Endothelial cell of umbilical vein (primary cell): ENCODE data around the gene DAB2IP. TPM values are rescaled to one million over a fixed set of nuclear protein-coding genes. Genes with fewer than 3 reads are reported as not detected.

Experiments
- BruUV-seq: library from RNA; stranded (reverse); fragments of 400-500 nt; replicated peaks from 2 replicates; lab custom pipeline; 2021; lab: Mats Ljungman, UMichigan
- CTCF ChIA-PET: fragments of 300-600, 350-600 bp; sonication (Branson Sonifier 250); formaldehyde crosslinking; loops from one replicate; lab custom pipeline; 2021; ENCODE audit warnings: antibody characterized with exemption, inconsistent platforms; lab: Charles Lee
- POLR2A ChIA-PET: fragments of 300-600, 350-600 bp; sonication (Branson Sonifier 250); formaldehyde crosslinking; loops from one replicate; lab custom pipeline; 2021; ENCODE audit warnings: antibody characterized with exemption, inconsistent platforms; lab: Charles Lee
- DNase-seq: peaks from one replicate; pipeline ENCODE4 v3.0.0-alpha.2; 2011; ENCODE audit warnings: low read depth, low spot score
- FAIRE-seq: peaks from 2 replicates; lab custom pipeline; 2011; peaks lifted over from hg19 to GRCh38; lab: Jason Lieb, UNC
- H2AFZ ChIP-seq: 2 replicates; pipeline ENCODE4 v1.6.0; 2012; ENCODE audit warnings: low read depth, low read length, control low read depth, inconsistent platforms
- H3K27ac ChIP-seq: 2 replicates; pipeline ENCODE4 v1.5.1; 2011; ENCODE audit warnings: low read depth, mild to moderate bottlenecking, control low read depth, low read length, moderate library complexity; ENCODE audit not compliant: insufficient read depth
- H3K27me3 ChIP-seq, 2 experiments: 2 replicates each; pipeline versions ENCODE4 v1.6.0 to v1.6.1; 2011; ENCODE audit warnings: low read length in 2 of 2, mixed read lengths in 1 of 2; ENCODE audit not compliant: control insufficient read depth in 2 of 2, insufficient read depth in 2 of 2
- H3K36me3 ChIP-seq, 2 experiments: 2 replicates in 1 of 2; 3 replicates in 1 of 2; pipeline ENCODE4 v1.5.1; 2011; ENCODE audit warnings: low read length in 2 of 2, mild to moderate bottlenecking in 1 of 2, moderate library complexity in 1 of 2; ENCODE audit not compliant: control insufficient read depth in 2 of 2, insufficient read depth in 2 of 2; ENCODE audit errors: extremely low read depth in 1 of 2
- H3K4me1 ChIP-seq: 3 replicates; pipeline ENCODE4 v1.5.1; 2011; ENCODE audit warnings: mild to moderate bottlenecking, low read length; ENCODE audit not compliant: control insufficient read depth, insufficient read depth; ENCODE audit errors: extremely low read depth
- H3K4me2 ChIP-seq: 2 replicates; pipeline ENCODE4 v1.6.1; 2011; ENCODE audit warnings: low read length, control low read depth, mixed read lengths; ENCODE audit not compliant: insufficient read depth
- H3K4me3 ChIP-seq, 3 experiments: fragments of 200-600 bp in 1 of 3; sonication (generic), shearing (Covaris generic) in 1 of 3; replicated peaks in 1 of 3; 2 replicates each; pipeline ENCODE4 v1.5.1; 2011 to 2016; ENCODE audit warnings: control low read depth in 3 of 3, low read length in 3 of 3, mild to moderate bottlenecking in 2 of 3, inconsistent platforms in 1 of 3, low read depth in 1 of 3, moderate library complexity in 1 of 3; ENCODE audit not compliant: insufficient read depth in 1 of 3
- H3K79me2 ChIP-seq: 2 replicates; pipeline ENCODE4 v1.6.0; 2012; ENCODE audit warnings: low read length, inconsistent platforms; ENCODE audit not compliant: control insufficient read depth, insufficient read depth
- H3K9ac ChIP-seq: replicated peaks from 2 replicates; pipeline ENCODE3; 2011; ENCODE audit warnings: low read length, control low read depth; ENCODE audit not compliant: insufficient read depth; ENCODE audit errors: extremely low read depth
- H3K9me1 ChIP-seq: replicated peaks from 3 replicates; pipeline ENCODE4 v1.6.0; 2011; ENCODE audit warnings: mild to moderate bottlenecking, low read length; ENCODE audit not compliant: control insufficient read depth, insufficient read depth; ENCODE audit errors: extremely low read depth
- H3K9me3 ChIP-seq: replicated peaks from 2 replicates; pipeline ENCODE4 v1.5.1; 2012; ENCODE audit warnings: low read length, inconsistent platforms; ENCODE audit not compliant: control insufficient read depth, insufficient read depth
- H4K20me1 ChIP-seq: replicated peaks from 2 replicates; pipeline ENCODE3; 2011; ENCODE audit warnings: mild to moderate bottlenecking, low read length; ENCODE audit not compliant: control insufficient read depth, insufficient read depth; ENCODE audit errors: extremely low read depth
- EZH2 ChIP-seq: IDR thresholded peaks from 2 replicates; pipeline ENCODE4 v1.6.1; 2012; ENCODE audit warnings: borderline replicate concordance, low read depth, mild to moderate bottlenecking, moderate library complexity, low read length, inconsistent platforms; ENCODE audit not compliant: severe bottlenecking
- FOS ChIP-seq: IDR thresholded peaks from 2 replicates; pipeline ENCODE4 v1.6.1; 2011; ENCODE audit warnings: mild to moderate bottlenecking, low read length, moderate library complexity, borderline replicate concordance; ENCODE audit not compliant: insufficient read depth
- GATA2 ChIP-seq: IDR thresholded peaks from 2 replicates; pipeline ENCODE4 v1.7.0; 2011; ENCODE audit warnings: low read depth, mild to moderate bottlenecking, moderate library complexity, mixed read lengths, low read length; ENCODE audit not compliant: insufficient read length, insufficient read depth
- JUN ChIP-seq: IDR thresholded peaks from 2 replicates; pipeline ENCODE4 v1.6.1; 2011; ENCODE audit warnings: borderline replicate concordance, low read depth; ENCODE audit not compliant: insufficient read length, insufficient read depth
- MAX ChIP-seq: IDR thresholded peaks from 2 replicates; pipeline ENCODE4 v1.6.1; 2011; ENCODE audit not compliant: insufficient read depth, insufficient read length
- MYC ChIP-seq: IDR thresholded peaks from one replicate; pipeline ENCODE4 v1.6.1; 2011; ENCODE audit warnings: mild to moderate bottlenecking, low read depth, low read length
- POLR2A ChIP-seq: IDR thresholded peaks from 2 replicates; pipeline ENCODE4 v1.6.1; 2012; ENCODE audit warnings: low read depth, mild to moderate bottlenecking, control low read depth, low read length
- POLR2AphosphoS5 ChIP-seq: IDR thresholded peaks from 2 replicates; pipeline ENCODE4 v1.6.1; 2012; ENCODE audit warnings: low read depth, mild to moderate bottlenecking, control low read depth, low read length, moderate library complexity; ENCODE audit not compliant: insufficient read depth
- dilution Hi-C: fragments of 300-500 bp; cut with MboI; formaldehyde crosslinking; loops from one replicate; pipeline ENCODE4 v1.15.0; 2019; ENCODE audit warnings: low sequenced_read_pairs; ENCODE audit not compliant: extremely low pct_ligation_motif_present
- intact Hi-C: fragments of 100-400 bp; cut with micrococcal nuclease; formaldehyde crosslinking; loops from one replicate; pipeline ENCODE4 v1.10.0; 2022
- polyA plus RNA-seq, 4 experiments: library from polyadenylated mRNA; depleted of rRNA in 3 of 4; stranded (reverse) in 3 of 4; unstranded in 1 of 4; fragments of >200 nt; gene quantifications; 2 replicates each; pipeline versions ENCODE4 v1.2.1 to v1.2.3, GENCODE V29; 2011 to 2012; ENCODE audit warnings: missing spikeins in 1 of 4
- total RNA-seq: library from RNA; stranded (reverse); gene quantifications from 2 replicates; pipeline ENCODE4 v1.2.3, GENCODE V29; 2021
- TF ChIP-seq, protein P1 (sequence below), 2 donors: IDR thresholded peaks; 1 replicate in 1 of 2; 2 replicates in 1 of 2; pipeline ENCODE4 v1.5.1; 2011; ENCODE audit warnings: low read length in 2 of 2, mild to moderate bottlenecking in 2 of 2, moderate library complexity in 2 of 2, control low read depth in 1 of 2, inconsistent platforms in 1 of 2, low read depth in 1 of 2; ENCODE audit not compliant: insufficient read depth in 1 of 2; ENCODE audit errors: extremely low read depth in 1 of 2

Gene DAB2IP
- total and polyA plus RNA-seq, 2 donors (not counting 3 experiments of a cell fraction or from before 2014, with no cell fraction given): 29.2 to 53.6 TPM

GRCh38 chr9:121797081-121797480 is 145.6 kb downstream of the DAB2IP start:
- Histone ChIP-seq H3K27me3 (peaks cover 2 to 5% of the 10 kb centered on the region in 2 experiments), H3K36me3 (no peaks in the 10 kb centered on the region), H3K4me3 (no peak overlapping the region), H3K9ac (no peak overlapping the region), H3K27ac (no peak overlapping the region), H3K9me1 (no peaks in the 10 kb centered on the region), H3K4me2 (no peak overlapping the region), H2AFZ (no peak overlapping the region), H4K20me1 (no peaks in the 10 kb centered on the region), H3K79me2 (no peaks in the 10 kb centered on the region), H3K9me3 (no peaks in the 10 kb centered on the region), H3K4me1 (no peaks in the 10 kb centered on the region)
- TF ChIP-seq, protein P1, sequence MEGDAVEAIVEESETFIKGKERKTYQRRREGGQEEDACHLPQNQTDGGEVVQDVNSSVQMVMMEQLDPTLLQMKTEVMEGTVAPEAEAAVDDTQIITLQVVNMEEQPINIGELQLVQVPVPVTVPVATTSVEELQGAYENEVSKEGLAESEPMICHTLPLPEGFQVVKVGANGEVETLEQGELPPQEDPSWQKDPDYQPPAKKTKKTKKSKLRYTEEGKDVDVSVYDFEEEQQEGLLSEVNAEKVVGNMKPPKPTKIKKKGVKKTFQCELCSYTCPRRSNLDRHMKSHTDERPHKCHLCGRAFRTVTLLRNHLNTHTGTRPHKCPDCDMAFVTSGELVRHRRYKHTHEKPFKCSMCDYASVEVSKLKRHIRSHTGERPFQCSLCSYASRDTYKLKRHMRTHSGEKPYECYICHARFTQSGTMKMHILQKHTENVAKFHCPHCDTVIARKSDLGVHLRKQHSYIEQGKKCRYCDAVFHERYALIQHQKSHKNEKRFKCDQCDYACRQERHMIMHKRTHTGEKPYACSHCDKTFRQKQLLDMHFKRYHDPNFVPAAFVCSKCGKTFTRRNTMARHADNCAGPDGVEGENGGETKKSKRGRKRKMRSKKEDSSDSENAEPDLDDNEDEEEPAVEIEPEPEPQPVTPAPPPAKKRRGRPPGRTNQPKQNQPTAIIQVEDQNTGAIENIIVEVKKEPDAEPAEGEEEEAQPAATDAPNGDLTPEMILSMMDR (IDR thresholded peaks at IDR 0.05; ENCODE audit: extremely low read depth in 1 of 2, insufficient read depth in 1 of 2, low read depth in 1 of 2, low read length in 2 of 2): no peak
- TF ChIP-seq MYC (no peak), EZH2 (no peak), FOS (no peak), GATA2 (no peak), JUN (no peak), POLR2A (no peak), MAX (no peak), POLR2AphosphoS5 (no peak)
- no peak for DNase-seq
- ChIA-PET CTCF (no interaction called here), POLR2A (no interaction called here)
- dilution Hi-C loops: no loop called here
- intact Hi-C loops: loop anchor here (2.0 kb wide), 1 partner anchor 42 kb away; no protein-coding TSS in a partner anchor
- FAIRE-seq: no peak
- no TSS peak for BruUV-seq
